Activated T-cell treated with anti-CD3 and anti-CD28 coated beads for 48 hours (primary cell): Measurements from ENCODE around the gene PPP1R15A.
"Not testable (repeated sequence)": the region's sequence is repeated elsewhere in the genome, so short reads cannot be mapped to it uniquely, and the experiment has no call there.

ENCODE experiments used
- DNase-seq: peaks from one replicate; pipeline ENCODE4 v3.0.0-alpha.2; 2020; ENCODE audit warnings: low read depth

Gene PPP1R15A

GRCh38 chr19:48881741-48882657, 9.8 kb downstream of the PPP1R15A start:
- DNase-seq = no peak

- no peak for DNase-seq
Observed at GRCh38 chr19:48883726-48884125, 11.5 kb downstream of the PPP1R15A start.

GRCh38 chr19:48887861-48888612, 15.8 kb downstream of the PPP1R15A start:
- no peak for DNase-seq

- not testable (repeated sequence) for DNase-seq
Observed at GRCh38 chr19:48889496-48889895, 17.3 kb downstream of the PPP1R15A start.

GRCh38 chr19:48890551-48890950, 18.3 kb downstream of the PPP1R15A start:
- DNase-seq = no peak

GRCh38 chr19:48895226-48895625, 23.0 kb downstream of the PPP1R15A start:
- no peak for DNase-seq

GRCh38 chr19:48896191-48896720, 24.0 kb downstream of the PPP1R15A start:
- DNase-seq = peak; percentile 52

GRCh38 chr19:48897181-48897580, 25.0 kb downstream of the PPP1R15A start:
- DNase-seq = no peak

GRCh38 chr19:48899386-48899749, 27.1 kb downstream of the PPP1R15A start:
- not testable (repeated sequence) for DNase-seq

GRCh38 chr19:48899781-48900476, 27.7 kb downstream of the PPP1R15A start, which contains the start of gene NUCB1:
Gene NUCB1 (plus strand): TSS chr19:48900312. CDS start chr19:48900797, 485 bp downstream.
- peak; percentile 99 for DNase-seq

- no peak for DNase-seq
Observed at GRCh38 chr19:48900477-48901406, 28.5 kb downstream of the PPP1R15A start.

GRCh38 chr19:48902291-48902690, 30.1 kb downstream of the PPP1R15A start:
- not testable (repeated sequence) for DNase-seq

GRCh38 chr19:48903788-48904187, 31.6 kb downstream of the PPP1R15A start:
- not testable (repeated sequence) for DNase-seq

GRCh38 chr19:48905664-48906063, 33.4 kb downstream of the PPP1R15A start:
- no peak for DNase-seq

GRCh38 chr19:48906324-48906723, 34.1 kb downstream of the PPP1R15A start:
- no peak for DNase-seq

- DNase-seq = no peak
Observed at GRCh38 chr19:48907671-48908070, 35.5 kb downstream of the PPP1R15A start.

- not testable (repeated sequence) for DNase-seq
Observed at GRCh38 chr19:48909424-48910077, 37.3 kb downstream of the PPP1R15A start.

GRCh38 chr19:48910803-48911202, 38.6 kb downstream of the PPP1R15A start:
- no peak for DNase-seq

GRCh38 chr19:48913114-48913889, 41.1 kb downstream of the PPP1R15A start:
- no peak for DNase-seq

- no peak for DNase-seq
Observed at GRCh38 chr19:48914181-48914580, 42.0 kb downstream of the PPP1R15A start.
